ENCODE measurements around the gene IGSF3.

DNA sequence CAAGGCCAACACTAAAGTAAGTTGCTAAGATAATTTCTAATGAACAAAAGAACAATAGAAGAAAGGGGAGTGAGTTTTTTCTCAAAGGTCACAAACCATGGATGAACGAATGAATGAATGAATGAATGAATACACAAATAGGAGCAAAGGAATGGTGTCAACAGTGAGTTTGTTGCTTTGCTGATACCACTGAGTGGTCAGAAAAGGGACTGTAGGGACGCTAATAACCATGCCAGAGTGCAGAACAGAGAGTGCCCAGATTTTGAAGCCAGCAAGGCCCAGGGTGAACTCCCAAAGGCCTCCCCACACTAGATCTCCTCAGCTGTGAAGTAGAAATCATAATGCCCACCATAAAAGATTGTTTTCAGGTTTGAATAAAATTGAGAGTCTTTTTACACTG, 112.6 kb downstream of the IGSF3 start:
- TF ChIP-seq CTCF (IDR thresholded peaks at IDR 0.05; ENCODE audit: low read length) (no peak), EZH2 (optimal IDR thresholded peaks at IDR 0.05; ENCODE audit: low read depth, low read length) (no peak), EZH2phosphoT487 (IDR thresholded peaks at IDR 0.05; ENCODE audit: low read length) (no peak)

Measured in MM.1S (cell line).